H1 (cell line): ENCODE measurements around the gene ABHD18.

ENCODE experiments used
- CTCF ChIP-seq, 3 experiments: IDR thresholded peaks; 1 replicate in 2 of 3; 2 replicates in 1 of 3; pipeline versions ENCODE4 v1.5.1 to v1.6.1; 2011; ENCODE audit warnings: low read length in 3 of 3, mild to moderate bottlenecking in 3 of 3, inconsistent platforms in 2 of 3, low read depth in 1 of 3, moderate library complexity in 1 of 3; ENCODE audit not compliant: insufficient read depth in 1 of 3; ENCODE audit errors: control extremely low read depth in 1 of 3
- E2F6 ChIP-seq: IDR thresholded peaks from 2 replicates; pipeline ENCODE4 v1.6.1; 2012; ENCODE audit warnings: inconsistent platforms
- POLR2A ChIP-seq, 2 experiments: IDR thresholded peaks; 1 replicate in 1 of 2; 2 replicates in 1 of 2; pipeline ENCODE4 v1.6.1; 2011; ENCODE audit warnings: low read depth in 2 of 2, low read length in 2 of 2, mild to moderate bottlenecking in 2 of 2; ENCODE audit errors: control extremely low read depth in 1 of 2
- SIX5 ChIP-seq: IDR thresholded peaks from 2 replicates; pipeline ENCODE4 v1.6.1; 2011; ENCODE audit warnings: mild to moderate bottlenecking, low read depth, low read length
- ZNF274 ChIP-seq: IDR thresholded peaks from 2 replicates; pipeline ENCODE4 v1.7.0; 2012; ENCODE audit warnings: low read length, borderline replicate concordance; ENCODE audit errors: extremely low read depth

GRCh38 chr4:128061566-128062536 is 96.6 kb downstream of the ABHD18 start:
- TF ChIP-seq POLR2A (IDR thresholded peaks at IDR 0.05; ENCODE audit: control extremely low read depth in 1 of 2, low read depth in 2 of 2, low read length in 2 of 2), result peak in 1 of 2 experiments; percentile 27; a peak in 1 of 3 replicates
- no peak for TF ChIP-seq CTCF (IDR thresholded peaks at IDR 0.05; ENCODE audit: control extremely low read depth in 1 of 3, insufficient read depth in 1 of 3, low read depth in 1 of 3, low read length in 3 of 3)
- no peak for TF ChIP-seq ZNF274
- TF ChIP-seq E2F6, result 0 out of 2 replicates have a peak, but pooled peaks have one; percentile 7
- no peak for TF ChIP-seq SIX5
